ENCODE data around the gene CPNE9.

The CPNE9 gene

DNA sequence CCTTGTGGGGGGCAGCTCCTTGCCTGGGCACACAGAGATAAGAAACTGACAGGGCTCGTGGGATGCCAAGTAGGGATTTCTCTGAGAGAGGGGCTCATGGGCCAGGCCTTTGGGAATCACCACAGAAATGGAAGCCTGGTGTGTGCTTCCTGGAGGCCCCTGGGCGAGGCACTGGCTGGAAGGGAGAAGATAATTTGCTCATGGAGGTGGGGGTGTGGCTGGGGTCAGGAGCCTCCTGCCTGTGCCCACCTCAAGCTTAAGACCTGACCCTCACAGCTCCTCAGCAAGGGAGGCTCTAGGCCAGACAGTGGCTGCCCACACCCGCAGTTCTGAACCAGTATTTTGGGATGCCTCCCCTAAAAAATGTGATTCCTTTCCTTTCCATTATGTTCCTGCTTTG, 16.9 kb upstream of the CPNE9 start:
- ATAC-seq (ENCODE audit: low read depth) (no peak), DNase-seq (ENCODE audit: low spot score) (no peak)
- no peaks in the 10 kb centered on the region for H3K9me3 ChIP-seq (ENCODE audit: severe bottlenecking)
- no peaks in the 10 kb centered on the region for H3K27me3 ChIP-seq (ENCODE audit: insufficient read depth, poor library complexity, severe bottlenecking)
- no peaks in the 10 kb centered on the region for H3K4me1 ChIP-seq (ENCODE audit: insufficient read depth, poor library complexity, severe bottlenecking)
- TF ChIP-seq, protein P1, sequence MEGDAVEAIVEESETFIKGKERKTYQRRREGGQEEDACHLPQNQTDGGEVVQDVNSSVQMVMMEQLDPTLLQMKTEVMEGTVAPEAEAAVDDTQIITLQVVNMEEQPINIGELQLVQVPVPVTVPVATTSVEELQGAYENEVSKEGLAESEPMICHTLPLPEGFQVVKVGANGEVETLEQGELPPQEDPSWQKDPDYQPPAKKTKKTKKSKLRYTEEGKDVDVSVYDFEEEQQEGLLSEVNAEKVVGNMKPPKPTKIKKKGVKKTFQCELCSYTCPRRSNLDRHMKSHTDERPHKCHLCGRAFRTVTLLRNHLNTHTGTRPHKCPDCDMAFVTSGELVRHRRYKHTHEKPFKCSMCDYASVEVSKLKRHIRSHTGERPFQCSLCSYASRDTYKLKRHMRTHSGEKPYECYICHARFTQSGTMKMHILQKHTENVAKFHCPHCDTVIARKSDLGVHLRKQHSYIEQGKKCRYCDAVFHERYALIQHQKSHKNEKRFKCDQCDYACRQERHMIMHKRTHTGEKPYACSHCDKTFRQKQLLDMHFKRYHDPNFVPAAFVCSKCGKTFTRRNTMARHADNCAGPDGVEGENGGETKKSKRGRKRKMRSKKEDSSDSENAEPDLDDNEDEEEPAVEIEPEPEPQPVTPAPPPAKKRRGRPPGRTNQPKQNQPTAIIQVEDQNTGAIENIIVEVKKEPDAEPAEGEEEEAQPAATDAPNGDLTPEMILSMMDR (IDR thresholded peaks at IDR 0.05; ENCODE audit: poor library complexity, severe bottlenecking), result no peak
- no peak overlapping the region for H3K4me3 ChIP-seq (ENCODE audit: severe bottlenecking)
- peaks cover 13% of the 10 kb centered on the region for H3K36me3 ChIP-seq (ENCODE audit: low read depth)
- no peak overlapping the region for H3K27ac ChIP-seq (ENCODE audit: poor library complexity, severe bottlenecking)

DNA sequence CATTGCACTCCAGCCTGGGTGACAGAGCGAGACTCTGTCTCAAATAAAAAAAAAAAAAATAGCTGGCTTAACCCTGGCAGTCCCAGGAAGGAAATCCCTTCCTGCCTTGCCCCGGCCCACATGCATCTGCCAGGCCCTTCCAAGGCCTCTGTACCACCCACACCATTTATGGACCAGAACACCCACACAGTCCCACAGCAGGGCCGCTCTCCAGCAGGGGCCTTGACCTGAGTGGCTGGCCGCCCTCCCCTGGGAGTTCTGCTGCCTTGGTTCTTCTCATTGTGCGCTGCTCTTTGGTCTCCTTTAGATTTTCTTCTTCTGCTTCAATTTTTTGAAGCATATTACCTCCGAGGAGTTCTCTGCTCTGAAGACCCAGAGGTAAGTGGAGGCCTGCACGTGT, 16.1 kb upstream of the CPNE9 start:
- TF ChIP-seq, protein P1 (IDR thresholded peaks at IDR 0.05; ENCODE audit: poor library complexity, severe bottlenecking), result no peak

DNA sequence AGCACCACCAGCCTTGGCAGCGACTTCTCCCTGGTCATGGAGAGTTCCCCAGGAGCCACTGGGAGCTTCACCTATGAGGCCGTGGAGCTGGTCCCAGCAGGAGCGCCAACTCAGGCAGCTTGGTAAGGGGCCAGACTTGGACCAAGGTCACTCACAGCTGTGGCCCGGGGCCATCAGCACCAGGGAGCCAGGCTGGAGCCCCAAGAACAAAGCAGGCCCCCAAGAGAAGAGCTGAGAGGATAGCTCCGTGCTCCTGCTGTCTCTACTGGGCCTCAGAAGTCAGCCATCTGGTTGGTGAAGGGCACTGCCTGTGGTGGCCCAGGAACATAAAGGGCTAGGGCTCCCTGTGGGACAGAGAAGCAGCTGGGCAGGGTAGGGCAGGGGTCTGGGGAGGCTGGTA, 14.7 kb upstream of the CPNE9 start:
- no peaks in the 10 kb centered on the region for H3K9me3 ChIP-seq (ENCODE audit: severe bottlenecking)
- ATAC-seq (ENCODE audit: low read depth), result no peak
- TF ChIP-seq, protein P1 (IDR thresholded peaks at IDR 0.05; ENCODE audit: poor library complexity, severe bottlenecking), result no peak
- H3K4me3 ChIP-seq (ENCODE audit: severe bottlenecking), result no peak overlapping the region
- no peak for DNase-seq (ENCODE audit: low spot score)
- H3K27ac ChIP-seq (ENCODE audit: poor library complexity, severe bottlenecking), result no peak overlapping the region
- no peaks in the 10 kb centered on the region for H3K4me1 ChIP-seq (ENCODE audit: insufficient read depth, poor library complexity, severe bottlenecking)
- peaks cover 8% of the 10 kb centered on the region for H3K36me3 ChIP-seq (ENCODE audit: low read depth)
- H3K27me3 ChIP-seq (ENCODE audit: insufficient read depth, poor library complexity, severe bottlenecking), result no peaks in the 10 kb centered on the region

More for the DNA sequence above, 16.1 kb upstream of the CPNE9 start:
- Histone ChIP-seq H3K4me1 (ENCODE audit: insufficient read depth, poor library complexity, severe bottlenecking) (no peaks in the 10 kb centered on the region), H3K27ac (ENCODE audit: poor library complexity, severe bottlenecking) (no peak overlapping the region), H3K27me3 (ENCODE audit: insufficient read depth, poor library complexity, severe bottlenecking) (no peaks in the 10 kb centered on the region), H3K36me3 (ENCODE audit: low read depth) (peaks cover 13% of the 10 kb centered on the region), H3K9me3 (ENCODE audit: severe bottlenecking) (no peaks in the 10 kb centered on the region), H3K4me3 (ENCODE audit: severe bottlenecking) (no peak overlapping the region)
- DNase-seq (ENCODE audit: low spot score) (no peak), ATAC-seq (ENCODE audit: low read depth) (no peak)

DNA sequence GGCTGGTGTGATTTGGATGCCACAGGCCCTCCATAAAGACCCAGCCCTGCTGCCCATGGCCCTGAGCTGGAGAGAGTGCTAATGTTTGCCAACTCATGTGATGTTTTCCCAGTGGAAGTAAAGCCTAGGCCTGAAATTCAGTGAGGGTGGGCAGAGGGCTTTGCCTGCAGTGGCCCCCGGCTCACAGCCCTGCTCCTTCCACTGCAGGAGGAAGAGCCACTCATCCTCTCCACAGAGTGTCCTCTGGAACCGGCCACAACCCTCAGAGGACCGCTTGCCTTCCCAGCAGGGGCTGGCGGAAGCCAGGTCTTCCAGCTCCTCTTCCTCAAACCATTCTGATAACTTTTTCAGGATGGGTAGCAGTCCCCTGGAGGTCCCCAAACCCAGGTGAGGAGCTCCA, 13.9 kb upstream of the CPNE9 start:
- DNase-seq (ENCODE audit: low spot score) (no peak), ATAC-seq (ENCODE audit: low read depth) (no peak)
- Histone ChIP-seq H3K36me3 (ENCODE audit: low read depth) (peaks cover 8% of the 10 kb centered on the region), H3K27ac (ENCODE audit: poor library complexity, severe bottlenecking) (no peak overlapping the region), H3K4me3 (ENCODE audit: severe bottlenecking) (no peak overlapping the region), H3K4me1 (ENCODE audit: insufficient read depth, poor library complexity, severe bottlenecking) (no peaks in the 10 kb centered on the region), H3K27me3 (ENCODE audit: insufficient read depth, poor library complexity, severe bottlenecking) (no peaks in the 10 kb centered on the region), H3K9me3 (ENCODE audit: severe bottlenecking) (no peaks in the 10 kb centered on the region)
- TF ChIP-seq, protein P1 (IDR thresholded peaks at IDR 0.05; ENCODE audit: poor library complexity, severe bottlenecking), result no peak

DNA sequence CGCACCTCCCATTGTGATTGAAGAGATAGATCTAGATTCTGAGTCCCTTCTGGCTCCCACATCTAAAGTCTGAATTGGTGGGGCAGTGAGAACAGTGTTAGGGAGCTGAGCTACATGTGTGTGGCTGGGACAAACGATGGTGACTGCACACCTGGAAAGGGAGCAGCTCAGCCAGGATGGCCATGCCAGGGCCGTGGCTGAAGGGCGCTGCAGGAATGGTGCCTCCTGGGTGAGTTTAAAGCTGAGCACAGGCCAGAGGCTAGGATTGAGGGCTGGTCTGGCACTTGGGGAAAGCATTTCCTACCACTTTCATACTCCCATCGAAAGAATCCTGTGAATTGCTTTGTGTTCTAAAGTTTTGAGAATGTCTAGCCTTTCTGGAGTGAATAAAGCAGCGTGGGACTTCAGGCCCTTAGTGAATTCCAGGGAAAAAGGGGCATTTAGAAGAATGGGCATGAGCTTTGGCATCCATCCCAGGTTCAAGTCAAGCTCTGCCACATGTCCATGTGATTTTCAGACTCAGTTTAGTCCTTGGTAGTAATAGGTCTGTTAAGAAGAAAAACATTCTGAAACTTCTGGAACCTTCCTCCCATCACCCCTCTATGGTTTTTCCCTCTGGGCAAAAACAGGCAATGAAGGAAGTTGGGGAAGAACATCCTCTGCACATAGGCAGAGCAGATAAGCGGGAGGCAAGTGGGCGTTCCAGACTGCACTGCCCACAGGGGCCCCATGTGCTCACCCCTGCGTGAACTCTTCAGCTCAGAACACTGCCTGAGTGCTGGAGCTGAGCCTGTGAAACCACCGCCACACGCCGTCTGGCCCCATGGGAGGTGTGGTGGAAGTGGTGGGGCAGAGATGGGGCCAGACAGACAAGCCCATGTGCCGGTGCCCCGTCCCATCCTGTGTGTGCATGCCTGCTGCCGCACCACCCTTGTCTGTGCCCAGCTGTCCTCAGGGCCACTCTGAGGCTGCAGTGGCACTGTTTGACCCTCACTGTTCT, 12.9 kb upstream of the CPNE9 start:
- TF ChIP-seq, protein P1 (IDR thresholded peaks at IDR 0.05; ENCODE audit: poor library complexity, severe bottlenecking), result no peak
- Histone ChIP-seq H3K27me3 (ENCODE audit: insufficient read depth, poor library complexity, severe bottlenecking) (no peaks in the 10 kb centered on the region), H3K9me3 (ENCODE audit: severe bottlenecking) (no peaks in the 10 kb centered on the region), H3K27ac (ENCODE audit: poor library complexity, severe bottlenecking) (no peak overlapping the region), H3K4me1 (ENCODE audit: insufficient read depth, poor library complexity, severe bottlenecking) (no peaks in the 10 kb centered on the region), H3K4me3 (ENCODE audit: severe bottlenecking) (no peak overlapping the region), H3K36me3 (ENCODE audit: low read depth) (peaks cover 8% of the 10 kb centered on the region)
- no peak for ATAC-seq (ENCODE audit: low read depth)
- no peak for DNase-seq (ENCODE audit: low spot score)
